T1000 (cell line): ENCODE results near the gene ADCY10.
A peak's percentile ranks its signal among the peaks of the same experiment; 100 is the strongest.
"Not testable (repeated sequence)": the region's sequence is repeated elsewhere in the genome, so short reads cannot be mapped to it uniquely, and the experiment has no call there.

ENCODE experiments used
- DNase-seq: peaks from one replicate; lab custom pipeline; 2025; ENCODE audit warnings: mixed read lengths; lab: John Stamatoyannopoulos, UW

Gene ADCY10, protein sequence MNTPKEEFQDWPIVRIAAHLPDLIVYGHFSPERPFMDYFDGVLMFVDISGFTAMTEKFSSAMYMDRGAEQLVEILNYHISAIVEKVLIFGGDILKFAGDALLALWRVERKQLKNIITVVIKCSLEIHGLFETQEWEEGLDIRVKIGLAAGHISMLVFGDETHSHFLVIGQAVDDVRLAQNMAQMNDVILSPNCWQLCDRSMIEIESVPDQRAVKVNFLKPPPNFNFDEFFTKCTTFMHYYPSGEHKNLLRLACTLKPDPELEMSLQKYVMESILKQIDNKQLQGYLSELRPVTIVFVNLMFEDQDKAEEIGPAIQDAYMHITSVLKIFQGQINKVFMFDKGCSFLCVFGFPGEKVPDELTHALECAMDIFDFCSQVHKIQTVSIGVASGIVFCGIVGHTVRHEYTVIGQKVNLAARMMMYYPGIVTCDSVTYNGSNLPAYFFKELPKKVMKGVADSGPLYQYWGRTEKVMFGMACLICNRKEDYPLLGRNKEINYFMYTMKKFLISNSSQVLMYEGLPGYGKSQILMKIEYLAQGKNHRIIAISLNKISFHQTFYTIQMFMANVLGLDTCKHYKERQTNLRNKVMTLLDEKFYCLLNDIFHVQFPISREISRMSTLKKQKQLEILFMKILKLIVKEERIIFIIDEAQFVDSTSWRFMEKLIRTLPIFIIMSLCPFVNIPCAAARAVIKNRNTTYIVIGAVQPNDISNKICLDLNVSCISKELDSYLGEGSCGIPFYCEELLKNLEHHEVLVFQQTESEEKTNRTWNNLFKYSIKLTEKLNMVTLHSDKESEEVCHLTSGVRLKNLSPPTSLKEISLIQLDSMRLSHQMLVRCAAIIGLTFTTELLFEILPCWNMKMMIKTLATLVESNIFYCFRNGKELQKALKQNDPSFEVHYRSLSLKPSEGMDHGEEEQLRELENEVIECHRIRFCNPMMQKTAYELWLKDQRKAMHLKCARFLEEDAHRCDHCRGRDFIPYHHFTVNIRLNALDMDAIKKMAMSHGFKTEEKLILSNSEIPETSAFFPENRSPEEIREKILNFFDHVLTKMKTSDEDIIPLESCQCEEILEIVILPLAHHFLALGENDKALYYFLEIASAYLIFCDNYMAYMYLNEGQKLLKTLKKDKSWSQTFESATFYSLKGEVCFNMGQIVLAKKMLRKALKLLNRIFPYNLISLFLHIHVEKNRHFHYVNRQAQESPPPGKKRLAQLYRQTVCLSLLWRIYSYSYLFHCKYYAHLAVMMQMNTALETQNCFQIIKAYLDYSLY (N-terminal part only)

GRCh38 chr1:167913895-167914496 is at the start of gene ADCY10:
TSS of gene ADCY10 (minus strand) at chr1:167914134. CDS start at chr1:167905140, 8,994 bp downstream.
- DNase-seq, result no peak

DNA sequence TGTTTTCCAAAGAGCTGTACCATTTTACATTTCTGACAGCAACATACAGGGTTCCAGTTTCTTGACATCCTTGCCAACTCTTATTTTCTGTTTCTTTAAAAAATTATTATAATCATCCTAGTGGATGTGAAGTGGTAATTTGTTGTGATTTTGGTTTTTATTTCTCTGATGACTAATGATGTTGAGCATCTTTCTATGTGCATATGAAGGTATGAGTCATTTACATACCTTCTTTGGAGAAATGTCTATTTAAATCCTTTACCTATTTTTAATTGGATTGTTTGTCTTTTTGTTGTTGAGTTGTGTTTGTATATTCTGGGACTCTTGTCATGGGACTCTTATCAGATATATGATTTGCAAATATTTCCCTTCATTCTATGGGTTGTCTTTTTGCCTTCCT is 43.8 kb upstream of the ADCY10 start:
- no peak for DNase-seq

DNA sequence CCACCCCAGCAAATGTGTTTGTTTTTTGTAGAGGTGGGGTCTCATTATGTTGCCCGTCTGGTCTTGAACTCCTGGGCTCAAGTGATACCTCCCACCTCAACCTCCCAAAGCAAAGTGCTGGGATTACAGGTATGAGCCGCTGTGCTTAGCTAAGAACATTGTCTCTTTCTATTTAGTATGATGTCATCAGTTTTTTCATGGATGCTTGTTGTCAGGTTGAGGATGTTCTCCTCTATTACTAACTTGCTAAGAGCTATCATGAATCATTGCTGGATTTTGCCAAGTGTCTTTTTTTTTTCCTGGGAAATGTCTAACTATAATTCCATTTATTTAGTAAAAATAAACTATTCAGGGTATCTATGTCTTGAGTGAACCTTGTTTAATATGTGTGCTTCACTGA is 42.0 kb upstream of the ADCY10 start:
- DNase-seq, result no peak

DNA sequence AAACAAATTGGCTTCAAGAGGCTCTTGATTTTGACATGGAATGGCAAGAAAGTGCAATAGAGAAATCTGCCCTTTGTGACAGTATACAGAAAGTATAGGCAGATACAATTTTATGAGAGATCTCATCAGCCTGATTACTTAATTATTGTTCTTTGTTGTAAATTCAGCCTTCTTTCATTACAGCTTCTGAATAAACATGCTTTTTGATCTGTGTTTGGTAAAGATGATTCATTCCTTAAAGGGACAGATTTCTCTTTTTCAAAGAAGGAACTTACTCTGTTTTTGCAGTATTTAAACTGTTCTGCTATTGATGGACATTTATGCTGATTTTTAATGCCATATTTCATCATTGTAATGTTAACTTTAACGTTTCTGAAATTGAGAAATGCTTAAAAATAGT is 36.6 kb upstream of the ADCY10 start:
- DNase-seq, result no peak

- DNase-seq, result no peak
Measured at GRCh38 chr1:167949785-167950184, 35.9 kb upstream of the ADCY10 start.

DNA sequence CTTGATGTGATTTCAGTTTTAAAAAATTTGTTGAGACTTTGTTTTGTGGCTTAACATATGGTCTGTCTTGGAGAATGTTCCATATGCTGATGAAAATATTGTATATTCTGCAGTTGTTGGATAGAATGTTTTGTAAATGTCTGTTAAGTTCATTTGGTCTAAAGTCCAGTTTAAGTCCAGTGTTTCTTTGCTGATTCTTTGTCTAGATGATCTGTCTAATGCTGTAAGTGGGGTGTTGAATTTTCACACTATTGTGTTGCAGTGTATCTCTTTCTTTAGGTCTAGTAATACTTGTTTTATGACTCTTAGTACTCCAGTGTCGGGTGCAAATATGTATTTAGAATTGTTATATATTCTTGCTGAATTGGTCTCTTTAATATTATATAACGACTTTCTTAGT is 33.8 kb upstream of the ADCY10 start:
- DNase-seq, result no peak

DNA sequence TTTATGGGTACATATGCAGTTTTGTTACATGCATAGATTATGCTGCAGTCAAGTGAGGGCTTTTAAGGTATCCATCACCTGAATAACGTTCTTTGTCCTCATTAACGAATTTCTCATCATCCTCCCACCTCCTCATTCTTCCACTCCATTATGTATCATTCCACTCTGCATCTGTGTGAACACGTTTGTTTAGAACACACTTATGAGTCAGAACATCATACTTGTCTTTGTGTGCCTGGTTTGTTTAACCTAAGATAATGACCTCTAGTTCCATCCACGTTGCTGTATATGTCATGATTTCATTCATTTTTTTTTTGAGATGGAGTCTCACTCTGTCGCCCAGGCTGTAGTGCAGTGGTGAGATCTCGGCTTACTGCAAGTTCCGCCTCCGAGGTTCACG is 29.6 kb upstream of the ADCY10 start:
- no peak for DNase-seq

GRCh38 chr1:167940264-167940663 is 26.3 kb upstream of the ADCY10 start:
- no peak for DNase-seq

GRCh38 chr1:167938080-167938636 is 24.2 kb upstream of the ADCY10 start:
- no peak for DNase-seq

GRCh38 chr1:167937709-167938010 is 23.7 kb upstream of the ADCY10 start:
- no peak for DNase-seq

DNA sequence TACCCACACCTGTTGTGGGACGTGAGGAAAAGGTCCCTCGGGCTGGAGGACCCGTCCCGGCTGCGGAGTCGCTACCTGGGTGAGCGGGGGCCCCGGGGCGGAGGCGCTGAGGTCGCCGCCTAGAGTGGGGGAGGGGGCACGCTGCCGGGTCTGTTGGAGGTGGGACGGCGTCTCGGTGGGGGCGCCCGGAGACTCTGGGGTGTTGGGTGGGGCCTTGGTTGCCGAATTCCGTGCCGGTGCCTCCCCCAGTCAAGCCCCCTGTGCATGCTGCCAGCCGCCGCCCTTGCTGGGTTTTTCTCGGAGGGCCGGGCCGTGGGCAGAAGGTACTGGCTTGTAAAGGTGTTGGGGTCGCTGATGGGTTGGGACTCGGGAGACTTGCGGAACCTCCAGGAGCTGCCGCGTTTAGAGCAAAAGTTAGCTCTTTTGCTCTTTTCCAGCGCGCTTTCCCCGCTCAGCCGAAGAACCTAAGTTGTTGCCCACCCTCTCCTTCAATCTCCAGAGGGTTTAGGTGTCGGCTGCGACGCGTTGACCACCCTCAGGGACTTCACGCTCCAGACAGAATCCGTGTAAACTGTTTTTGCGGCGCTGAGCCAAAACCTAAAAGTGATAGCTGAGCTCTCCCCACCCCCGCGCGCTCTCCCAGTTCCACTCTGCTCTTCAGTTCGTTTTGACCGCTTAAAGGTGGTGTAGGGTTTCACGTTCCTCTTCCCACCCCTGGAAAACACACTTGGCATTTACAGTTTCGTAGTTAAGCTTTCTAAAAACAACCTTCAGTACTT is 23.2 kb upstream of the ADCY10 start, which contains the start of gene MPC2:
MPC2 (minus strand) TSS at position 143 of the 779 bp plus-strand sequence. CDS start 1,231 bp downstream, outside the sequence.
- DNase-seq, result no peak

DNA sequence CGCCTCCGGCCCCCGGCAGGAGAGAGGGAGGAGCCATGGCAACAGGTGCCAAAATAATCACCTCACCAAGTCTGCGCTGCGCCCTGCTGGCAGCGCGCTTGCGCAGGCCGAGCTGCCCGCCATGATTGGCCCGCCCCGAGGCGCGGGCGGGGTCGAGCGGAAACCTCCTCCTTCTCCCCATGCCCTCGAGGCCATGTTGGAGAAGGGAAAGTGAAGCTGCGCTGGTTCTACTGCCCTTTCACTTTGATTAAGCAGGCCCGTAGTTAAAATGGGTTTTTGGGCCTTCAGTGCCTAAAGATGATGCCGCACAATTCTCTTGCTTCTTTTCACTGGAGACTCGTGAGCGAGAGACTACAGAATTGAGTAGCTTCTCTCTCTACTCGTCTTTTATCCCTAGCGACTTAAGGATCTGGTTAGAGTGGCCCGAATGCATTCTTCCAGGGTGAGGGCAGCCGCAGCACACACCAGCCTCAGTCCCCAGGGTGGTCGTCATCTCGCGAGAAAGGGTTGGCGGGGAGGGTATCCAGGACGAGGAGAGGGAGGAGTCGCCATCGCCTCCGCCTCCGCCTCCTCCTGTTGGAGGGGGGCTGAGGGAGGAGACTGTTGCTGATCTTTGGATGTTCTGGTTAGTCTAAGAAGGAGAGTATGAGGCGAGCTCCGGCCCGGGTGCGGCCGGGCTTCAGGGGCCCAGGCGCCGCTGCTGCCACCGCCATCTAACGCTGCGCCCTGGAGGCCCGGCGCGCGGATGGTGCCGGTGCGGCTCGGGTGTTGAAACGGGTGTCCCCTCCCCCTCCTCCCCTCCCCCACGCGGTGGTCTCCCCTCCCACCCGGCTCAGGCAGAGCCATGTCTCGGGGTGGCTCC is 22.4 kb upstream of the ADCY10 start, which contains the start of gene DCAF6:
DCAF6 (plus strand) TSS at position 616 of the 862 bp plus-strand sequence; CDS start at position 845, 229 bp downstream.
- peak; percentile 94 for DNase-seq

DNA sequence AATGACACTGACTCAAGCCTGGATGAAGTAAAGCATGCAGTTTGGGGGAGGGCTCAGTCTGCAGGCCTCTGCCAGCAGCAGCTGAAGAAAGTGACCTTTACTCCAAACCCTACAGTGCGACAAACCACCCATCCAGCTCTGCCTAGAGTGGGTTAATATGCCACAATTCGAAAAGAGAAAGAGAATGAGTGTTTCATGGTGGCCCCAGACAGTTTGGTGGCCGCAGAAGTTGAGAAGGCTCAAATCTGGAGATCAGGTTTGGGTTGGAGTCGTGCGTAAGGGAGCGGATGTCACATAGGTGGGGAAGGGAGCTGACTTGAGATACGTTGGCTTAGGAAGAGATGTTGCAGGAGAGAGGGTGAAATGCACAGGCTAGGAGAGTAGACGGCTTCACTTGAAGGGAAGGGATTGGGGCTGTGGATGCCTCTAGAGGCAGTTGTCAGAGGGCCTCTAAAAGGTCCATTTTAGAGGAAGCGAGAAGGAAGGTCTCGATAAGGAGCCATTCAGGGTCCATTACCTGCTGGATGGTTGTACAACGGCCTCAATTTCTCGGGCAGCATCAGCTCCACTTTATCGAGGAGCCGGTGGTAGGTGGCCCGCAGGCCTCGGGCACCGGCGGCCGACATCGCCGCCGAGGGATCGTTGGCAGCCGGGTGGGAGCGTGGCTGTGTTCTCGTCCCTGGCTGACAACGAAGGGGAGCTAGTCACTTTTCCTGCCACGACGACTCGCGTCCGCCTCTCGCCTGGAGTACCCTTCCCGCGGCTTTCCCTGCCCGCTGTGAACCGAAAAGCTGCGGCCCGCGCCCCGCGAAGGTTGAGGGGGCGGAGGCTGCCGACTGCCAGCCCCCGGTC is 21.5 kb upstream of the ADCY10 start:
- peak; percentile 9 for DNase-seq

GRCh38 chr1:167934426-167935215 is 20.7 kb upstream of the ADCY10 start:
- no peak for DNase-seq

DNA sequence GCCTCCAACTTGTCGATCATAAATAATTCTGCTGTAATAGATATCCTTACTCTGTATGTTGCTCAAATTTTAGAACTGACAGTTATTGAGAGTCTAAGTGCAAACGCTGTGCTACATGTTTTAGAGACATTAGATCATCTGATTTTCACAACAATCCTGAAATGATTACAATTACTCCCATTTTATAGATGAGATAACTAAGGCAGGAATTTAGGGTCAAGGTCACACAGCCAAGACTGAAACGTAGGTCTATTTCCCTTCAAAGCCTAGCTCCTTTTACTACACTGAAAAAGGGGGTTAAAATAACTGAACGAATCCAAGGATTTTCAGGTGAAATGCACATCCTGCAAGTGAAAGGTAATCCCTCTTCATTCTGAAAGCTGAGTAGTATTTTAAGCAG is 19.9 kb upstream of the ADCY10 start:
- no peak for DNase-seq

DNA sequence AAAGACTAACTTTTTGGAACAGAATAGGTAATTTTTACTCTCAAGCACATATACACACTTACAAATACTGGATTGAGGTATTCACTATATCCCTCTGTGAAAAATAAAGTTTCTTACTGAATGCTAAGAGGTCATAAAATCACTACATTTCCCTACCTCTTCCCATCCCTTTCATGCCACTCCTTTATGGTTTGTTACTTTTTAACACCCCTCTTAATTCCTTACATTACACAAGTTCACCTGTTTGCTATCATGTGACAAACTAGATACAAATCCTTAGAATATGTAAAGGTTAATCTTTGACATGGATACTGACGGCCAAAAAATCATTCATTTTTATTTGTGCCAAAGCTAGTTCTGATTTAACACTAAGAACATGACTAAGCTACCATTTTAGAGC is 15.8 kb upstream of the ADCY10 start:
- DNase-seq, result no peak

DNA sequence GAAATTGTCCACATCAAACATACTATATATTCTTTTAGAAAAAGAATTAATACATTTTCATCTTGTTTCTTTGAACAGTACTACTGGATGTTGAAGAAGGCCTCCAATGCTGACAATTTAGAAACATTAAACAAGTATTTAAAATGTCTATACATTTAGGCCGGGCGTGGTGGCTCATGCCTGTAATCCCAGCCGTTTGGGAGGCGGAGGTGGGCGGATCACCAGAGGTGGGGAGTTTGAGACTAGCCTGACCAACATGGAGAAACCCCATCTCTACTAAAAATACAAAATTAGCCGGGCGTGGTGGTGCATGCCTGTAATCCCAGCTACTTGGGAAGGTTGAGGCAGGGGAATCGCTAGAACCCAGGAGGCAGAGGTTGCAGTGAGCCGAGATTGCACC is 15.0 kb upstream of the ADCY10 start:
- DNase-seq, result not testable (repeated sequence)

DNA sequence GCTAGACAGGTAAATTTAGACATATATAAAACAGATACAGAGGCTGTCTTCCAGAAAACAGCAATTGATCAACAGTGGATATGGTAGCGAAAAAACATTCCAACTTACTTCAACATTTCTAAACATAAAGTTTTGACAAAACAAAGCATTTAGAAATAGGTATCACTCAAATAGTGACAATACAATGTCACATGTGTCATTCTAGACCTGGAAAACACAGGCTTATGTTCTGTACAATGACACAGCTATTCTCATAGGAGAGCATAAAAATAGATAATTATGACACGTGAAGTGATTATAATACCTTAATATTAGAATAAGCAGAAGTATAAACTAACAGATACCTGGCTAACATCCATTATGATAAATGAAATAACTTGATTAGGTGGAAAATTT is 14.5 kb upstream of the ADCY10 start:
- no peak for DNase-seq
